GM21447 (cell line): ENCODE data around the gene TSC1.
"Not testable (repeated sequence)": the region's sequence is repeated elsewhere in the genome, so short reads cannot be mapped to it uniquely, and the experiment has no call there.

Experiments used
- ATAC-seq: cut with Tn5 transposase; IDR thresholded peaks from one replicate; pipeline ENCODE4 v1.9.1; 2021; ENCODE audit not compliant: unreplicated experiment

The TSC1 gene

DNA sequence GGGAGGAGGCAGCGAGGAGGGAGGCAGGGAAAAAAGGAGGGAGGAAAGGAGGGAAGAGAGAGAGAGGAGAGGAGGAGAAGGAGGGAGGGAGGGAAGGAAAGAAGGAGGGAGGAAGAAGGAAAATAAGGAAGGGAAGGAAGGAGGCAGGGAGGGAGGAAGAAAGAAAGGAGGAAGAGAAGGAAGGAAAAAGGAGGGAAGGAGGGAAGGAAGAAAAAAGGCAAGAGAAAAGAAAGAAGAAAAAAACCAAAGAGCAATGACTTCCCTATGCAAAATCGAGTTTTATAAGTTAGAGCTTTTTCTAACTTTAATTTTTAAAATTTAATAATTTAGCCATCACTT lies 33.7 kb upstream of the TSC1 start:
- ATAC-seq, result no peak

DNA sequence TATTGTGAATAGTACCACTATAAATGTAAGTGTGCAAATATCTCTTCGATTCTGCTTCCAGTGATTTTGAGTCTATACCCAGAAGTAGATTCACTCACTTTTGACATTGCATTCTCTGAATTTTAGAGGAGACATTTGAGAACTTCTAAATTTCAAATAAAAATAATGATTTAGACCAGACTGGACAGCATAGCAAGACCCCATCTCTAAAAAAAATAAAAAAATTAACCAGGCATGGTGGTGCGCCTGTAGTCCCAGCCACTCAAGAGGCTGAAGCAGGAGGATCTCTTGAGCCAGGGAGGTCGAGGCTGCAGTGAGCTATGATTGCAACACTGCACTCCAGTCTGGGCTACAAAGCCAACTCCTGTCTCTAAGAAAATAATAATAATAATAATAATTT lies 32.2 kb upstream of the TSC1 start:
- ATAC-seq, result no peak

DNA sequence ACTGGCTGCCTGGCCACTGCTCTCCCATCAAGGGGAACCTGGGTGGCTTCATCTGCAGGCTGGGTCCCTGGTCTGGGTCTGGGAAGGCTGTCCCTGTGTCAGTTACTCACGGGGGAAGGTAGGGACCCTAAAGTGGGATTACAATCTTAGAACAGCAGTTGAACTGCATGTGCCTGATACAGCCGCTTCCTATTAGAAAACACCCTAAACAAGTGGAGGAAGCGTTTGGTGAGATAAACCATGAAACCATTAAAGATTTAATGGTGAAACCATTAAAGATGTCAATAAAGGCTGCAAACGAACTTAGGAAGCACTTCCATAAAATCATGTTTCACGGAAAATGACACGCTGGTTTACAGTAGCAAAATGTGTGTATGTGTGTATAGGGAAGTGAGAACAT lies 31.5 kb upstream of the TSC1 start:
- ATAC-seq, result no peak

DNA sequence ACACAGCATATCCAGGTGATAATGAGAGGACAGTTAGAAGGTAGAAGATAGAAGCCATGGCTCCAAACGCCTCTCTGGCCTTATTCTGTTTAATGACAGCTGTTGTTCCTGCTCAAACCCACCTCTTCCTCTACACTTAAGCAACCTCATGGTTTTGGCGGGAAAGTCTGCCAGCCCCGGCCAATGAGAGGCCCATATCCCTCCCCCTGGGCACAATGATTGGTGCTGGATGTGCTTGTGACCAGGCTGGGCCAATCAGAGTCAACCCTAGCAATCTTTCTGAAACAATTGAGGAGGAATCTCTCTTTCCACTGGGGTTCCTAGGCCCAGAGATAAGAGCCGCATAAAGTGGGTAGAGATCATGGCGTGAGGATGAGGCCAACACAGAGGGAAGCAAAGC lies 29.3 kb upstream of the TSC1 start:
- no peak for ATAC-seq

DNA sequence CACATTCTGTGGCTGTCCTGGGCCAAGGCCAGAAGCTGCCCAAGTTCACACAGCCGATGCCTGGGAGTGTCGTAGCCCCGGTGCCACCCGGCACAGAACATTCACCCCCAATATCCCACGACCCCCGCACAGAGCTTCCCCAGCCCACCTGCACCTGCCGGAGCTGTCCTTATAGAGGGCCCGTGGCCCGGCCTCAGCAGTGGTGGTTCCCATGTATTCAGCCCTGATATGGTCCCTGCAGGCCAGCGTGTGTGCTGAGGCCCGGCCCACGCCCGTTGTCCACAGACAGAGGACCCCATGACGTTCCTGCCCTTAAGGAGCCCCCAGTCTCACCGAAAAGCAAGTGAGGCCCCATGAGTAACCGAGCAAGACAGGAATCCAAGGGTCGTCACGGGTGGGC lies 28.8 kb upstream of the TSC1 start:
- ATAC-seq, result no peak

DNA sequence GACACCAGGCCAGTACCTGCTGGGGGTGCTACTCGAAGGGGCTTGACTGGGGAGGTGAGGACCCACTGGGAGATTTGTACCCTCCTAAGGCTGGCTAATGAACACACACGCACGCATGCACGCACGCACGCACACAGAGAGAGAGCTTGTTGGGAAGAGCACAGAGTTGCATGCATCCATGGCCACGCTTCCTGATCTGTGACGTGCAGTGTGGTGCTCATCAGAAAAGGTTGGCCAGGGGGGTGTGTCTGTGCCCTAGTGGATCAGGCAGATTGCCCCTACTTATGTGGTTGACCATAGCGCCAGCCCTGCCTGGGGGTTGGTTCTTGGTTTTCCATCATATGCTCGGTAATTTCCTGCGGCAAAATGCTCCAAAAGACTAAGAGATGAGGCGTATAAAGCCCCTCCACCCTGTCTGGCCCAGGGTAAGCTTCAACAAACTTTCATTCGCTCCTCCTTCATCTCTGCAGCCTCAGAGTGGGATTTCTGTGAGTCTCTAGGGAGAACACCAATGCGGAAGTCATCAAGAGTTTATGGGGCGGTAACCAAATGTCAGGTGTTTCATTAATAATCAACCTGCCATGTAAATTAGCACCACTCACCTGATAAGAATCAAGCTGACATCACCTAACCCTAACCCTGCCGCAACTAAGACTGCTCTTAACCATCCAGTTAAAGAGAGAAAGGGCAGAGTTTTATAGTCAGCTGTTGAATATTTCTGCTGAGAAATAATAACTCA lies 26.1 kb upstream of the TSC1 start:
- no peak for ATAC-seq

DNA sequence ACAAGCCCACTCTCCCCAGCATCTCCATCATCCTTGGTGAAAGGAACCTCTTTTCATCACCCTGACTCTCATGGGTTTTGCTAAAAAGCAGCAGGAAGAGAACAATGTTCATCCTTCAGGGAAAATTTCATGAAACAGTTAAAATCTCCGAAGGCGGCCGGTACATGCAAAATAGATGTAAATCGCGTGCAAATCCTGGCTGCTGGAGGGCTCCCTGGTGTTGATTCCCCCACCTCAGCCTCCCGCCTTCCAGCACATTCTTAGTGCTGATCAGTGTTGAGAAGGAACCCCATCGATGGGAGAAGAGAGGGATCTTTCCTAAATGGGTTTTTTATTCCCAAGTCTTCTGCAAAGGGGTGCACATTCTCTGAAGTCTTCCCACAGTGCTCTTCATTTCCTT lies 25.4 kb upstream of the TSC1 start:
- no peak for ATAC-seq

DNA sequence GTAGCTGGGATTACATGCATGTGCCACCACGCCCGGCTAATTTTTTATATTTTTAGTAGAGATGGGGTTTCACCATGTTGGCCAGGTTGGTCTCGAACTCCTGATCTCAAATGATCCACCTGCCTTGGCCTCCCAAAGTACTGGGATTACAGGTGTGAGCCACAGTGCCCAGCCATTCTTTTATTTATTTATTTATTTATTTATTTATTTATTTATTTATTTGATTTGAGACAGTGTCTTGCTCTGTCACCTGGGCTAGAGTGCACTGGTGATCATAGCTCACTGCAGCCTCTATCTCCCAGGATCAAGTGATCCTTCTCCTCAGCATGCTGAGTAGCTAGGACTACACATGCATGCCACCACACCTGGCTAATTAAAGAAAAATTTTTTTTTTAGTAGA lies 23.5 kb upstream of the TSC1 start:
- ATAC-seq, result not testable (repeated sequence)

DNA sequence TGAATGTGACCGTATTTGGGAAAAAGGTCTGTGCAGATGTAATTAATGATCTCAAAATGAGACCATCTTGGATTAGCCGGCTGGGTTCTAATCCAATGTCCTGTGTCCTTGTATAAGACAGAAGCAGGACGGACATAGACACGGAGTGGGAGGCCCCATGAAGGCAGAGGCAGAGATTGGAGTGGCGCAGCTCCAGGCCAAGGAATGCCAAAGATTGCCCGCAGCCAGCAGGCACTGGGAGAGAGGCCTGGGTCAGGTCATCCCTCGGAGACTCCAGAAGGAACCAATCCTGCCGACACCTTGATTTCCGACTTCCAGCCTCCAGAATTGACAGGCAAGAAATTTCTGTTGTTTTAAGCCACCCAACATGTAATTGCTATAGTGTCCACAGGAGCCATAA lies 21.1 kb upstream of the TSC1 start:
- ATAC-seq, result no peak

DNA sequence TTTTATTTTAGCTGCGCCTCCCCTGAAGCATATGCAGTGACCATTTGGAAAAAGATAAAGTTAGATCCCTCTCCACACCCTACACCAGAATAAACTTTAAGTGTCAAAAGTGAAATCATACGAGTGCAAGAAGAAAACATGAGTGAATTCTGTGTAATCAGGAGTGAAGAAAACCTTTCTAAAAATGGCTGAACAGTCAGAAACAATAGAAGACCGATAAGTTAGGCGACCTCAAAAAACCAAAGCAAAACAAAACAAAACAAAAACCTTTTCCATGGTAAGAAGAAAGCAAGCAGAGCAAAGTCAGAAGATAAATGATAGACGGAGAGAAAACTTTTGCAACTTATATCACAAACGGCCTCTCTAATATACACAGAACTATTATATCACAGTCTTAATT lies 16.6 kb upstream of the TSC1 start:
- ATAC-seq, result no peak

DNA sequence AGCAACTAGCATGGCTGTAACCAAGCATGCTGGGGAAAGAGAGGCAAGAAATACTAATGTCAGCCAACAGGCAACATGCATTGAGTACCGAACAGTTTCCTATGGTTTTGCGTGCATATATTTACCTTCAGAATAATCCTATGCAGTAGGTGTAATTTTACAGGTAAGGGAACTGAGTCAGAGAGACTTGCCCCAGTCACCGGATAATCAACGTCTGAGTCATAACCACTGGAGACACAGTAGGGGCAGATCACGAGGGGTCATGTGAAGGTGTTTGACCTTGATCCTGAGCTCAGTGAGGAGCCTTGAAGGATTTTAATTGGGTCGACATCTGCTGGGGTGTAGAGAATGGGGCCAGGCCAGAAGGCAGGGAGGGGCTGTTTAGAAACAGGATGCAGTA lies 13.4 kb upstream of the TSC1 start:
- no peak for ATAC-seq

DNA sequence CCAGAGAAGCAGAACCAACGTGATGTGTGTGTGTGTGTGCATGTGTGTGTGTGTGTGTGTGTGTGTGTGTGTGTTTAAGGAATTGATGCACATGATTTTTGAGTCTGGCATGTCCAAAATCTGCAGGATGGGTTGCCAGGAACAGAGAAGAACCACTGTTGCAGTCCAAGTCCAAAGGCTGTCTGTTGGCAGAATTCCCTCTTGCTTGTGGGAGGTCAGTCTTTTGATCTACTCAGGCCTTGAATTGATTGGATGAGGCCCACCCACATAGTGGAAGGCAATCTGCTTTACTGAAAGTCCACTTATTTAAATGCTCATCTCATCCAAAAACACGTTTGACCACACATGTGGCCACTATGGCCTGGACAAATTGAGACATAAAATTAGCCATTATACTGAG lies 11.4 kb upstream of the TSC1 start:
- no peak for ATAC-seq

DNA sequence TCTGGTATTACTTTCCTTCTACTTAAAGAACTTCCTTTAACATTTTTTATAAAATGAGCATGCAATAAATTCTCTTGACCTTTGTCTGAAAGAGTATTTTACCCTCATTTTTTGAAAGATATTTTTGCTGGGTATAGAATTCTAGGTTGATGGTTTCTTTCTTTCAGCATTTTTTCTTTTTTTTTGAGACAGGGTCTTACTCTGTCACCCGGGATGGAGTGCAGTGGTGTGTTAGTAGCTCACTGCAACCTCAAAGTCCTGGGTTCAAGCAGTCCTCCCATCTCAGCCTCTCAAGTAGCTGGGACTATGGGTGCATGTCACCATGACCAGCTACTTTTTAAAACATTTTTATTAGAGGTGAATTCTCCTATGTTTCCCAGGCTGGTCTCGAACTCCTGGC lies 10.7 kb upstream of the TSC1 start:
- ATAC-seq, result no peak

DNA sequence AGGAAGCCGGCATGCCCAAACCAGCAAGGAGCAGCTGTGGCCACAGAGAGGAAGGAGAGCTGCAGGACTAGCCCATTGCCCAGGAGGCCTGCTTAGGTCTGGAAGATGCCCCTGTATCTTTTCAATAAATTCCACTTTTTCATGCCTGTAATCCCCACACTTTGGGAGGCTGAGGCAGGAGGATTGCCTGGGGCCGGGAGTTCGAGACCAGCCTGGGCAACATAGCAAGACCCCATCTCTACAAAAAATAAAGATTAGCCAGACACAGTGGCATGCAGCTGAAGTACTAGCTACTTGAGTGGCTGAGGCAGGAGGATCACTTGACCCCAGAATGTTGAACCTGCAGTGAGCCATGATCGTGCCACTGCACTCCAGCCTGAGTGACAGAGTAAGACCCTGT lies 5.3 kb upstream of the TSC1 start:
- no peak for ATAC-seq

DNA sequence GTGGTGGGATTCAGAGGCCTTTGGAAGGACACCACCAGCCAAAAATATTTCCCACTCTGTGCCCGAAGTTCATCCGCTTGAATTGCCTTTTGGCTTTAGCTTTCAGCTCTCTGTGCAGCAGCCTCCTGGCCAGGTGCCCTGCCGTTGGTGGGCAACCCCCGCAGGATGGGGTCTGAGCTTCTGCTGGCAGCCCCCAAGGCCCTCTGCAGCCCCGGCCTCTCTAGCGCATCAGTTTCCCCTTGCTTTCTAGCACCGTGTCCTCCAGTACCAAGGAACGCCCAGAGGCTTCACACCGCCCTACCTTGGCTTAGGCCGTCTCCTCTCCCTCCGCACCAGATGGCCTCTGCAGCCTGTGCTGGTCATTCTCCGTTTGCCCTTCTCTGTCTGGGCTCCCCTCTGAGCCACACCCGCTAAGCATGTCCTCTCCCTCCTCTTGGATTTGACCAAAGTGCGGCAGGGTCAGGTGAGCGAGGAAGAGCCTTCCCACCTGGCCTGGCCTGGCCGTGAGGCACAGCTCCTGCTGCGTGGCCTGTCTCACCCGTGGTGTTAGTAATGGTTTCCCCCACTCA lies 4.2 kb upstream of the TSC1 start:
- ATAC-seq, result no peak

DNA sequence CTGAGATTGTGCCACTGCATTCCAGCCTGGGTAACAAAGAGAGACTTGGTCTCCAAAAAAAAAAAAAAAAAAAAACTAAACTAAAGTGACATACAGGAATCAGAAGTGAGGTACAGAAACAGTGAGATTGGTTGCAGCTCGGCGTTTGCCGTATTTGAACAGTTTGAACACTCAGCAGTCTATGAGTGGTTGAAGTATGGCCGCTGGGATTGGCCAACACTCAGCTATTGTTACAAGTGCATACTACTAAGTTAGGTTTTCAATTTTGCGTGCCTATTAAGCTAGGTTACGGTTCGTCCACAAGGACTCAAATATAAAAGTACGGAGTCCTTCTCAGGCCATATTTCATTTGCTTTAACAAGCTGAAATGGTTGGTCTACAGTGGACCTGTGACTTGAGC lies 3.3 kb upstream of the TSC1 start:
- no peak for ATAC-seq

DNA sequence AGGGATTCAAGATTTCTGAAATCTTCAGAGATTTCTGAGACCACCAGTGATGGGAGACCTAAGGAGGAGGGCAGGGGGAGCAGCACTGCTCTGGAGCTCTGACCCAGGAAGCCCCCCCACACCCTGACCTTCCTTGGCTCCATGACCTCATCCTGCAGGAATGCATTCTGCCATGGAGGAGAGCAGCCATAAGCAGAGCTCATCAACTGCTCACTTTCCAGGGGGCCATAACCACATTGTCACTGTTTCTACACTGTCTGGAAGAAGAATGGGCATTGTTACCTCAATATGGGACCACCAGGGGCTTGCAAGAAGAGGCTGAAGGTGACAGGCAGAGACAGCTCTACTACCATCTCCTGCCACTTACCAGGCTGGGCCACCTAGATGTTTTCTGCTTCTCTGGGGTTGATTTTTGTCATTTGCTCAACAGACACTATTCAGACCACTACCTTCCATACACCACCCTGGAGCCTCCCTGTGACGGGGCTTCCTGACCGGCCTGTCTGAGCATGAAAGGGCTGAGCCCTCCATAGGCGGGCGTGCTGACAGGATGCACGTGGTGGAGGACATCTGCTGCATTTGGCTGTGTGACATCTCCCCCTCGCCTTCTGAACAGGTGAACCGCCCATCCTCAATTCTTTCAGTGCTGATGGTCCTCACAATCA lies 2.3 kb upstream of the TSC1 start:
- no peak for ATAC-seq

DNA sequence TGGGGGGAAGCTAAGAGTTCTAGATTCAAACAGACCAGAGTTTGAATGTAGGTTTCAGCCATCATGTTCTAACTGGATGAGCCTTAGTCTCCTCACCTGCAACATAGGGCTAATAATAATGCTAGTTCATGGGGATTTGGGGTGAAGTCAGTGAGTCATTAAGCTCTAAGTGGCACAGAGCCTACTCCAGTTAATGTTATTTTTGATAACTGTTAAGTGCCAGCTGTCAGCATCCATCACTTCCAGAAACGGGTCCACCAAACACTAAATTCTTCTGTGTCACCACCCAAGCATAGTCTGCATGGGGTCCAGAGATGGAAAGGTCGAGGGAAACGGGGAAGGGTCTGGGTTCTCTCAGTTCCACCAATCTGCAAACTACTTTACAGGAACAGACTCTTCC lies 1.8 kb upstream of the TSC1 start:
- ATAC-seq, result no peak

DNA sequence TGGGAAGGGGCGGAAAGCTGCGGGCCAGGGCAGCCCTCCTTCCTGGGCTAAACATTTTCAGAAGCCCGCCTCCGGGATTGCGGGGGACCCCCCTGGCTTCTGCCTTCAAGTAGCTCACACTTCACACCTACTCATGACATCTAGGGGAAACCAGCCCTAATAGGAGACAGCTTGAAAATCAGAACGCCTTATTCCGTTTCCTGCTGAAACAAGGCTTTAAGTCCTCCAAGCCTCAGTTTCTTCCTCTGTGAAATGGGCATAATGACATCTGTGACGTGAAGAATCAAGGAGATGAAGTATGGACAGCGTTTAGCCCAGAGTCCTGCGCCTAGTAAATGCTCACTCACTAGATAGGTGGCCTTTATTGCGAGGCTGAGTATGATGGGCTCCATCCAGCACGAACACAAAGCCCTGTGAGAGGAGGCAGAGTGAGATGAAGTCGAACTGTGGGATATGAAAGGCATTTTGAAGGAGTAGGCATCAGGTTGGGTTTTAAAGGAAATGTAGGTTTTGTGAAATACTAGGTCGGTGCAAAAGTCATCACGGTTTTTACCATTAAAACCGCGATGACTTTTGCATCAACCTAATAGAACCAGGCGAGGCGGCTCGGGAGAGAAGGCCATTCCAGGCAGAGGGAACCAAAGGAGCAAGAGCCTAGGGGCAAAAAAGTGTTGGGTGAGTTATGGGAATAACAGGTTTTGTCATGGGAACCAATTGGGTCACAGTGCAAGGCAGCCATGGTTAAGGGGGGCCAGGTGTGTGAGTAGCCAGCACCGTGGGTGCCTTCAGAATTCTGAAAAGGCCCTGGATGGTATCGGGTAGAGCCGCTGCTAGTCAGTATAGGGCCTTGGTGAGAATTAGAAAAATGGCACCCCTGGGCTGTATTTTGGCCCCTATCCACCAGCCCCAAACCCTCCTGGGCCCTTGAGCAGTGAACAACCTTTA lies 1.0 kb upstream of the TSC1 start:
- ATAC-seq, result peak; percentile 12

DNA sequence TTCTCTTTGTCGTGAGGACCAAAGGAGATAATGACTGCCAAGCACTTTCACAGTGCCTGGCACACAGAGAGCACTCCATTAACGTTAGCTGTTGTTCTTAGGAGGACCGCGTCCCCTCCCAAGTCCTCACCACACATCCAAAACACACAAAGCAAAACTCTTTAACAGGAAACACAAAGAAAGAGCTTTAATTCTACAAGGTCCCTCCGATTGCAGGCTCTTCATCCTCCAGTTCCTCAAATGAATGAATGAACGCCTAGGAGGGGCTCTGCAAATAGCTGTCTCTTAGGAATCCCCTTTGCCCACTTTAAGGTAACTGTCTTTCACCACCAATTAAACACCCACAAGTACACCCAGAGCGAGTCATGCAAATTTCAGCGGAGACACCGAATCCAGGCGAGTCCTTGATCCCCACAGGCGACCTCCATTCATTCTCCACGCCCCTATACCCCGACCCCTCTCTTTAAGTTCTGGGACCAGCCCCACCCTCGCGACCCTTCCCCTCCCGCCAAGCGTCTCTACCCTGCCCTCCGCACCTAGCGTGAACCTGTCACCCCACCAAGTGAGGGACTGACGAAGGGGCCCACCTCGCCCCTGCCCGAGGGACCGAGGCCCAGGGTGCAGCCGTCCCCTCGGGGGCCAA lies 644 bp downstream of the TSC1 start:
- peak; percentile 6 for ATAC-seq

DNA sequence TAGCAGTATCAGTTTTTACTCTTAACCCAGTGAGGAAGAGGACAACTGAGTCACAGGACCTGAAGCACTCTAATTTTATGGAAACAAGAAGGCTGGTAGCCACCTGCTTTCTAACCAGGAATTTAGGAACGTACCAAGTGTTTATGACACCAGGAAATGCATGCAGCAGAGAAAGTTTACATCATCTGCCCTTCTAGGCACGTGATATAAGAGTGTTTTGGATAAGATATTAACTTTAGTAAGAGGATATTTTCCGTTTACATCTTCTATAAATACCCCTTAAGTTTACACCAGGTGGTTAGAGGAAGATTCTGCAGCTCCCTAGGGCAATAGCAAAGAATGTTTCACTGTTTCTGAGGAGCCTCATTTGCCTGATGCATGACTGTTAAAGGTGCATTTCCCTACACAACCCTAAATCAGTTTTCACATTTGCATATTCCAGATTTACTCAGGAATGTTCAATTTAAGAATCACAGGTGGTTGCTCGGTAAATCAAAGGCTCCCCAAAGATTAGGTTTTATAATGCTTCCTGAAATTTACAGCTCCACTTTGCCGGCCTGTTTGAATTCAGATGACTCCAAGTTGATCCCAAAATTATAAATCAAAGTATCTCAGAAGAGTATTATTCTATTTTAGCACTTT lies 1.8 kb downstream of the TSC1 start:
- no peak for ATAC-seq
